ENCODE measurements around the gene CRAT. TPM values are rescaled to one million over a fixed set of nuclear protein-coding genes. Genes with fewer than 3 reads are reported as not detected.
"Not testable (repeated sequence)": the region's sequence is repeated elsewhere in the genome, so short reads cannot be mapped to it uniquely, and the experiment has no call there.

The CRAT gene
- total RNA-seq, 2 experiments from 2014 or later = 7.1 to 9.4 TPM

DNA sequence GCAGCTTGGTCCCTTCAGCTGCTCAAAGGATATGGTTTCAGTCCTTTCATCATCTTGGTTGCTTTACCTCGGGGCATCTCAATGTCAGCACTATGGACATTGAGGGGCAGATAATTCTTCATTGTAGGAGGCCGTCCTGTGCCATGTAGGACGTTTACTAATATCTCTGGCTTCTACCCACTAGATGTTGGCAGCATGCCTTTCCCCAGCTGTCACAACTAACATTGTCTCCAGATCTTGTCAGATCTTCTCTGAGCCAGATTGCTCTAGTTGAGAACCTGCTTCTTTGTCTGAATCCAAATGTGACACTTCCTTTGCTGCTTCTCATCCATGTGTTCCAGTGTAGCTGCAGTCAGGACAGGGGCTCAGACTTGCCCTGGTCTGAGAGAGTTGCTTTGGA is 10.9 kb upstream of the CRAT start:
- Histone ChIP-seq H3K4me3 (ENCODE audit: low read length) (no peak overlapping the region), H3K36me3 (ENCODE audit: insufficient read depth, low read length) (peaks cover 50% of the 10 kb centered on the region), H3K27me3 (ENCODE audit: control insufficient read depth in 1 of 2, insufficient read depth in 2 of 2, low read length in 2 of 2) (no peaks in the 10 kb centered on the region), H3K27ac (ENCODE audit: low read depth in 1 of 2, low read length in 2 of 2) (no peak overlapping the region), H3K9me3 (ENCODE audit: control insufficient read depth in 1 of 2, insufficient read depth in 1 of 2, low read length in 2 of 2) (no peaks in the 10 kb centered on the region), H3K4me1 (ENCODE audit: insufficient read depth, low read length) (no peaks in the 10 kb centered on the region)
- TF ChIP-seq, protein P1, sequence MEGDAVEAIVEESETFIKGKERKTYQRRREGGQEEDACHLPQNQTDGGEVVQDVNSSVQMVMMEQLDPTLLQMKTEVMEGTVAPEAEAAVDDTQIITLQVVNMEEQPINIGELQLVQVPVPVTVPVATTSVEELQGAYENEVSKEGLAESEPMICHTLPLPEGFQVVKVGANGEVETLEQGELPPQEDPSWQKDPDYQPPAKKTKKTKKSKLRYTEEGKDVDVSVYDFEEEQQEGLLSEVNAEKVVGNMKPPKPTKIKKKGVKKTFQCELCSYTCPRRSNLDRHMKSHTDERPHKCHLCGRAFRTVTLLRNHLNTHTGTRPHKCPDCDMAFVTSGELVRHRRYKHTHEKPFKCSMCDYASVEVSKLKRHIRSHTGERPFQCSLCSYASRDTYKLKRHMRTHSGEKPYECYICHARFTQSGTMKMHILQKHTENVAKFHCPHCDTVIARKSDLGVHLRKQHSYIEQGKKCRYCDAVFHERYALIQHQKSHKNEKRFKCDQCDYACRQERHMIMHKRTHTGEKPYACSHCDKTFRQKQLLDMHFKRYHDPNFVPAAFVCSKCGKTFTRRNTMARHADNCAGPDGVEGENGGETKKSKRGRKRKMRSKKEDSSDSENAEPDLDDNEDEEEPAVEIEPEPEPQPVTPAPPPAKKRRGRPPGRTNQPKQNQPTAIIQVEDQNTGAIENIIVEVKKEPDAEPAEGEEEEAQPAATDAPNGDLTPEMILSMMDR (IDR thresholded peaks at IDR 0.05) = no peak
- Mint-ChIP-seq H3K36me3 (ENCODE audit: low read depth) (peaks cover 49% of the 10 kb centered on the region), H3K4me3 (no peak overlapping the region), H3K9me3 (no peaks in the 10 kb centered on the region), H3K27ac (no peak overlapping the region), H3K27me3 (no peaks in the 10 kb centered on the region), H3K4me1 (ENCODE audit: low read depth) (no peaks in the 10 kb centered on the region)
- ChIA-PET POLR2A (no interaction called here), CTCF (interaction anchor here (1.0 to 1.8 kb wide), 2 partner anchors 10 to 605 kb away, joined by 3 to 5 read pairs; no protein-coding TSS in a partner anchor)
- DNase-seq (no peak), ATAC-seq (ENCODE audit: poor library complexity) (no peak)
- intact Hi-C loops (cut with DNase I, micrococcal nuclease) = no loop called here

DNA sequence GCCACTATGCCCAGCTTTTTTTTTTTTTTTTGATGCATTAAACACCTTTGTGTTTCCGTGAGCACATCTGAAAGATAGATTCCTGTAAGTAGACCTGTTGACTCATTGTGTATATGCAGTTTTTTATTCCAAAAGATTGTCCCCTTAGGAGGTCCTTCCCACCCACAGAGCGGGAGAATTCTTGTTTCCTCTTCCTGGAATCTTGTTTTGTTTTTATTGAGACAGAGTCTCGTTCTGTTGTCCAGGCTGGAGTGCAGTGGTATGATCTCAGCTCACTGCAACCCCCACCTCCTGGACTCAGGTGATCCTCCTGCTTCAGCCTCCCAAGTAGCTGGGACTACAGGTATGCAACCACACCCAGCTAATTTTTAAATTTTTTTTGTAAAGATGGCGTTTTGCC is 8.2 kb upstream of the CRAT start:
- Mint-ChIP-seq H3K9me3 (no peaks in the 10 kb centered on the region), H3K4me3 (no peak overlapping the region), H3K4me1 (ENCODE audit: low read depth) (peaks cover 12% of the 10 kb centered on the region), H3K27me3 (no peaks in the 10 kb centered on the region), H3K36me3 (ENCODE audit: low read depth) (peaks cover 31% of the 10 kb centered on the region), H3K27ac (no peak overlapping the region)
- Histone ChIP-seq H3K4me3 (ENCODE audit: low read length) (no peak overlapping the region), H3K4me1 (ENCODE audit: insufficient read depth, low read length) (peaks cover under 1% of the 10 kb centered on the region), H3K27me3 (ENCODE audit: control insufficient read depth in 1 of 2, insufficient read depth in 2 of 2, low read length in 2 of 2) (no peaks in the 10 kb centered on the region), H3K9me3 (ENCODE audit: control insufficient read depth in 1 of 2, insufficient read depth in 1 of 2, low read length in 2 of 2) (no peaks in the 10 kb centered on the region), H3K27ac (ENCODE audit: low read depth in 1 of 2, low read length in 2 of 2) (no peak overlapping the region), H3K36me3 (ENCODE audit: insufficient read depth, low read length) (peaks cover 32% of the 10 kb centered on the region)
- TF ChIP-seq, protein P1 (IDR thresholded peaks at IDR 0.05) = no peak
- ATAC-seq (ENCODE audit: poor library complexity) (no peak), DNase-seq (no peak)
- CTCF ChIA-PET = no interaction called here
- POLR2A ChIA-PET = interaction anchor here (0.7 kb wide), 1 partner anchor 506 kb away, joined by 3 read pairs; no protein-coding TSS in a partner anchor
- intact Hi-C loops (cut with DNase I, micrococcal nuclease) = no loop called here

GRCh38 chr9:129113645-129114304 is 3.2 kb upstream of the CRAT start:
- Histone ChIP-seq H3K27ac (ENCODE audit: low read depth in 1 of 2, low read length in 2 of 2) (no peak overlapping the region), H3K4me3 (ENCODE audit: low read length) (no peak overlapping the region), H3K9me3 (ENCODE audit: control insufficient read depth in 1 of 2, insufficient read depth in 1 of 2, low read length in 2 of 2) (no peaks in the 10 kb centered on the region), H3K4me1 (ENCODE audit: insufficient read depth, low read length) (peaks cover 34% of the 10 kb centered on the region), H3K36me3 (ENCODE audit: insufficient read depth, low read length) (no peaks in the 10 kb centered on the region), H3K27me3 (ENCODE audit: control insufficient read depth in 1 of 2, insufficient read depth in 2 of 2, low read length in 2 of 2) (no peaks in the 10 kb centered on the region)
- CTCF ChIA-PET = interaction anchor here (1.0 to 1.3 kb wide), 2 partner anchors 18 to 29 kb away, joined by 3 to 4 read pairs; no protein-coding TSS in a partner anchor
- Mint-ChIP-seq H3K4me1 (ENCODE audit: low read depth) (peaks cover 36% of the 10 kb centered on the region), H3K36me3 (ENCODE audit: low read depth) (peaks cover 15% of the 10 kb centered on the region), H3K27me3 (no peaks in the 10 kb centered on the region), H3K27ac (no peak overlapping the region), H3K4me3 (peak overlapping the region; percentile 71), H3K9me3 (no peaks in the 10 kb centered on the region)
- ATAC-seq (ENCODE audit: poor library complexity) = no peak
- TF ChIP-seq, protein P1 (IDR thresholded peaks at IDR 0.05) = no peak
- no peak for DNase-seq
- intact Hi-C loops (cut with DNase I, micrococcal nuclease) = no loop called here
- POLR2A ChIA-PET = interaction anchor here (0.7 to 2.0 kb wide), 3 partner anchors 18 to 624 kb away, joined by 3 to 6 read pairs (median 3); partner anchors contain the start of gene SH3GLB2

DNA sequence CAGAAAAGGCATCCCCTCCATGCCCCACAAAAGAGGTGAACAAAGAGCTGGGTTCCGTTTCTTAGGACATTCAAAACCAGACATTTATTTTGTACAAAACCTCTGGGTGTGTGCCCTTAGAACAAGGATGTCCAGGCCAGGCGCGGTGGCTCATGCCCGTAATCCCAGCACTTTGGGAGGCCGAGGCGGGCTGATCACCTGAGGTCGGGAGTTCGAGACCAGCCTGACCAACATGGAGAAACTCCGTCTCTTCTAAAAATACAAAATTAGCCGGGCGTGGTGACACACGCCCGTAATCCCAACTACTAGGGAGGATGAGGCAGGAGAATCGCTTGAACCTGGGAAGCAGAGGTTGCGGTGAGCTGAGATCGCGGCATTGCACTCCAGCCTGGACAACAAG is 1.9 kb upstream of the CRAT start:
- peaks cover 15% of the 10 kb centered on the region for H3K36me3 Mint-ChIP-seq (ENCODE audit: low read depth)
- H3K36me3 ChIP-seq (ENCODE audit: insufficient read depth, low read length); intact Hi-C loops (cut with DNase I, micrococcal nuclease); H3K27me3 Mint-ChIP-seq; ATAC-seq (ENCODE audit: poor library complexity); H3K27ac ChIP-seq (ENCODE audit: low read depth in 1 of 2, low read length in 2 of 2); H3K9me3 ChIP-seq (ENCODE audit: control insufficient read depth in 1 of 2, insufficient read depth in 1 of 2, low read length in 2 of 2); H3K27ac Mint-ChIP-seq; H3K4me3 ChIP-seq (ENCODE audit: low read length); DNase-seq; H3K27me3 ChIP-seq (ENCODE audit: control insufficient read depth in 1 of 2, insufficient read depth in 2 of 2, low read length in 2 of 2); H3K9me3 Mint-ChIP-seq: not testable (repeated sequence)
- ChIA-PET CTCF (interaction anchor here (1.0 to 1.3 kb wide), 2 partner anchors 19 to 30 kb away, joined by 3 read pairs; no protein-coding TSS in a partner anchor), POLR2A (interaction anchor here (2.0 kb wide), 1 partner anchor 19 kb away, joined by 6 read pairs; no protein-coding TSS in a partner anchor)
- H3K4me1 Mint-ChIP-seq (ENCODE audit: low read depth) = peaks cover 36% of the 10 kb centered on the region
- peak overlapping the region; percentile 98 for H3K4me3 Mint-ChIP-seq
- H3K4me1 ChIP-seq (ENCODE audit: insufficient read depth, low read length) = peaks cover 34% of the 10 kb centered on the region
